Fibroblast of peridontal ligament (primary cell): Measurements from ENCODE around the gene PRAMEF14.
"Not testable (repeated sequence)": the region's sequence is repeated elsewhere in the genome, so short reads cannot be mapped to it uniquely, and the experiment has no call there.

Source experiments
- DNase-seq: peaks from one replicate; pipeline ENCODE4 v3.0.0-alpha.2; 2010; ENCODE audit errors: extremely low read depth

PRAMEF14 gene, protein sequence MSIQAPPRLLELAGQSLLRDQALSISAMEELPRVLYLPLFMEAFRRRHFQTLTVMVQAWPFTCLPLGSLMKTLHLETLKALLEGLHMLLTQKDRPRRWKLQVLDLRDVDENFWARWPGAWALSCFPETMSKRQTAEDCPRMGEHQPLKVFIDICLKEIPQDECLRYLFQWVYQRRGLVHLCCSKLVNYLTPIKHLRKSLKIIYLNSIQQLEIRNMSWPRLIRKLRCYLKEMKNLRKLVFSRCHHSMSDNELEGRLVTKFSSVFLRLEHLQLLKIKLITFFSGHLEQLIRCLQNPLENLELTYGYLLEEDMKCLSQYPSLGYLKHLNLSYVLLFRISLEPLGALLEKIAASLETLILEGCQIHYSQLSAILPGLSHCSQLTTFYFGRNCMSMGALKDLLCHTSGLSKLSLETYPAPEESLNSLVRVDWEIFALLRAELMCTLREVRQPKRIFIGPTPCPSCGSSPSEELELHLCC

DNA sequence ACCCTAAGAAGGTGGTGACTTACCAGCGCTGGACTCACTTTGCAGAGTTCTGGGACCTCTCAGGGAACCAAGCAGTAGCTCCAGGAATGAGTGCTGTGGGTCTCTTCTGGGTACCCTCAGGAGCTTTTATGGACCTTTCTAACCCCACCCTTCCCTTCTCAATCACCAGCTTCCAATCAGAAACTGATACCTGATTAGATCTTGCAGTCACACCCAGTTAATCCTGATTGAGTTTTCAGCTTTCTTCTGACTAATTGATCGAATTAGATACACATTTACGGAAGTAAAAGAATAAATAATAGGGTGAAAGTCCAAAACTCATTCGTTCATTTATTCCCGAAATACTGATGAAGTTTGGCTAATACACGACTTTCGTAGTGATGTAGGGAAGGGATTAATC is at the start of gene PRAMEF14:
TSS of gene PRAMEF14 (minus strand) at position 101 of the 400 bp plus-strand sequence. CDS start 1,820 bp downstream, outside the sequence.
- not testable (repeated sequence) for DNase-seq

DNA sequence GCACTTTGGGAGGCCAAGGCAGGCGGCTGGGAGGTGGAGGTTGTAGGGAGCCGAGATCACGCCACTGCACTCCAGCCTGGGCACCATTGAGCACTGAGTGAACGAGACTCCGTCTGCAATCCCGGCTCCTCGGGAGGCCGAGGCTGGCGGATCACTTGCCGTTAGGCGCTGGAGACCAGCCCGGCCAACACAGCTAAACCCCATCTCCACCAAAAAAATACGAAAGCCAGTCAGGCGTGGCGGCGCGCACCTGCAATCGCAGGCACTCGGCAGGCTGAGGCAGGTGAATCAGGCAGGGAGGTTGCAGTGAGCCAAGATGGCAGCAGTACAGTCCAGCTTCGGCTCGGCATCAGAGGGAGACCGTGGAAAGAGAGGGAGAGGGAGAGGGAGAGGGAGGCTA is 48.4 kb upstream of the PRAMEF14 start:
- not testable (repeated sequence) for DNase-seq

DNA sequence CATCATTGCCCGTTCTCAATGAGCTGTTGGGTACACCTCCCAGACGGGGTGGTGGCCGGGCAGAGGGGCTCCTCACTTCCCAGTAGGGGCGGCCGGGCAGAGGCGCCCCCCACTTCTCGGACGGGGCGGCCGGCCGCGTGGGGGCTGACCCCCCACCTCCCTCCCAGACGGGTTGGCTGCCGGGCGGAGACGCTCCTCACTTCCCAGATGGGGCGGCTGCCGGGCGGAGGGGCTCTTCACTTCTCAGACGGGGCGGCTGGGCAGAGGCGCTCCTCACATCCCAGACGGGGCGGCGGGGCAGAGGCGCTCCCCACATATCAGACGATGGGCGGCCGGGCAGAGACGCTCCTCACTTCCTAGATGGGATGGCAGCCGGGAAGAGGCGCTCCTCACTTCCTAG is 47.8 kb upstream of the PRAMEF14 start:
- not testable (repeated sequence) for DNase-seq

DNA sequence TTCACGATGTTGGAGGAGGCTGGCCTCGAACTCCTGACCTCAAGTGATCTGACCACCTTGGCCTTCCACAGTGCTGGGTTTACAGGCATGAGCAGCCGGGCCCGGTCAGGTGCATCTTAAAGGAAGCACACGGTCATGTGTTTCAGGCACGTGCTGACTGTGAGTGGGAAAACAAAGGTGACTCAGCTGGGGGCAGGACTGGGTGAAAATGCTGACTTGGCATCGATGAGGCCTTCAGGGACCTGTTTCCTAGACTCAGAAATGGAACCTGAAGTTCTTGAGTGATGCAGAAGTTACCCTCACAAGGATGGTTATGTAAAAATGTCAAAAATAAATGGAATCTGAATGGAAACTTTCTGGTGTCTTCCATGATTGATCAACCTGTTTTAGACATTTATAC is 46.1 kb upstream of the PRAMEF14 start:
- not testable (repeated sequence) for DNase-seq

DNA sequence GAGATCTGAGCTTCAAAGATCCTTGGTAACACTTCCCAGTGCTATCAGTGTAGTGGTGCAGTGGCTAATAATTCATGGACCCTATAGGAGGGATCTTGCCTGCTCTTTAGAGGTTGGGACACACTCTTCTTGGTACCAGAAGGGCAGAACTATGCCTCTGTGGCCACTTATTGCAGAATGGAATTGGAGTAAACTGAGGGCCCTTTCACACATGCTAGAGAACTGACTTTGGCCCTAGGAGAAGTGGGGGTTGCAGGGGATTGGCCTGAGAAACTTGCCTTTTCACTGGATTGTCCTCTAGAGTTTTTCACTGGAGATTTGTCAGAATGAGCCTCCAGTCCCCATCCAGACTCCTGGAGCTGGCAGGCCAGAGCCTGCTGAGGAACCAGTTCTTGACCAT is 42.4 kb upstream of the PRAMEF14 start, which contains the start of gene PRAMEF17:
TSS of gene PRAMEF17 (plus strand) at position 301 of the 400 bp plus-strand sequence. CDS start at position 327, 26 bp downstream.
- DNase-seq = not testable (repeated sequence)

DNA sequence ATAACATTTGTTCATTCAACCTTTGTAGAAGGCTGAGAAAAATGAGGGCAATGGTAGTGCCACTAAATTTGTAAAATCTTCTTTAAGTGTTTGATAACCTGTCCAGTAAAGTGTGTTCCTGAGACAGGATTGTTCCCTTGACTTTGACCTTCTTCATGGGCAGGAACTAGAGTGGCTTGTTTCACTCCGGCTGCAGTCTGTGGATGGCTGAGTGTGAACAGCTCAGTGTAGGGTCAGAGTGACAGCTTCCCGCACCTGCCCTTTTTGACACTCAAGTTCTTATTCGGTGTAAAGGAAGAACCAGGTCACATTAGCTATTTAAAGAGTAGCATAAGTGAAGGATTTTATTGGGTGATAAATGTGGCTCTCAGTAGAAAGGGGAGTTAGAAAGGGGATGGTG is 33.4 kb upstream of the PRAMEF14 start:
- DNase-seq = not testable (repeated sequence)

DNA sequence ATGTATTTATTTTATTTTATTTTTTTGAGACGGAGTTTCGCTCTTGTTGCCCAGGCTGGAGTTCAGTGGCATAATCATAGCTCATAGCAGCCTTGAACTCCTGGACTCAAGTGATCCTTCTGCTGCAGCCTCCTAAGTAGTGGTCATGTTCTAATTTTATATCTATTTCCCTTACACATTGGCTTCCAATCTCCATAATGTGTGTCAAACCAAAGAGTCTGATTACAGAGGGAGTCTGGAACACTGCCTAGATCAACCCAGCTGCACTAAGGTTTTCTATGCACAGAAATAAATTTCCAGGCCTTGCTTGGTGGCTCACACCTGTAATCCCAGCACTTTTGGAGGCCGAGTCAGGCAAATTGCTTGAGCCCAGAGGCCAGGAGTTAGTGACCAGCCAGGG is 32.0 kb upstream of the PRAMEF14 start:
- DNase-seq = not testable (repeated sequence)

DNA sequence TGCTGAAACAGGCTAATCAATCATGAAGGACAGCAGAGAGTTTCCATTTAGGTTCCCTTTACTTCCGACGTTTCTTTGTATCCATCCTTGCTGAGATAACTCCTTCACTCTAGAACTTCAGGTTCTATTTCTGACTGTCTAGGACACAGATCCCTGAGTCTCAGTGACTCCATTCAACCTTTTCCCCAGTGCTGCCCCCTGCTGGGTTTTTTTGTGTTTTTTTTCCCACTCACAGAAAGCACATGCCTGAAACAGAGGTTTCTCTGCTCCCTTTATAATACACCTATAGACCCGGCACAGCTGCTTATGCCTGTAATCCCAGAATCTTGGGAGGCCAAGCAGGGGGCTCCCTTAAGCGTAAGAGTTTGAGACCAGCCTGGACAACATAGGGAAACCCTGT is 21.6 kb upstream of the PRAMEF14 start:
- DNase-seq = not testable (repeated sequence)

DNA sequence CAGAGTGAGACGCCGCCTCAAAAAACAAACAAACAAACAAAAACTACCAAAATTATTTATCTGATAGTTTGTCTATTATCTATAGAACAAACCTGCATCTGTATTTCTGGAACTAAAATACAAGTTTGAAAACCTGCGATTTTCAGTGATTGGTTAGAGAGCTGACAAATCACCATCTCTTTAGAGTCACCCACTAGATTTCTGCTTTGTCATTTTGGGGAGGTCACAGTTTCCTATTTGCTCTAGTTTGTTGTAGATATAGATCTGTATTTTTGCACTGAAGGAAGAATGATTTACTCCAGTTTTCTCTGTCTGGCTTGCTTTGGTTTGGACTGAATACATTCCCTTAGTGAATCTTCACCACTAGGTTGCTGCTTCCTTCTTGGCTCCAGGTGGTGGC is 19.6 kb upstream of the PRAMEF14 start:
- not testable (repeated sequence) for DNase-seq

DNA sequence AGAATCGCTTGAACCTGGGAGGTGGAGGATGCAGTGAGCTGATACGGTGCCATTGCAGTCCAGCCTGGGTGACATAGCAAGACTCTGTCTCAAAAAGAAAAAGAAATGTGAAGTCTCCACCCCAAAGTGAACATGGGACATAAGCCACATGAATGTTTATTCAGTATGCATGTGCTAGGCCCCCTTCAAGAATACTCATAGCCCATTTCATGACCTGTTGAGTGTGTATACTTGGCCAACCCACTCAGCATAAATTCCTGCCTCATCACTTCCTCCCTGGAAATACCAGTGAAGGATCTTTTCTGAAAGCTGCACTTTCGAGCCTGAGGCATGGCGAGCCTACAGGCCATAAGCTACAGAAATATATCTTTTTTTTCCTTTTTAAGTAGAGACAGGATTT is 18.0 kb upstream of the PRAMEF14 start:
- DNase-seq = not testable (repeated sequence)

DNA sequence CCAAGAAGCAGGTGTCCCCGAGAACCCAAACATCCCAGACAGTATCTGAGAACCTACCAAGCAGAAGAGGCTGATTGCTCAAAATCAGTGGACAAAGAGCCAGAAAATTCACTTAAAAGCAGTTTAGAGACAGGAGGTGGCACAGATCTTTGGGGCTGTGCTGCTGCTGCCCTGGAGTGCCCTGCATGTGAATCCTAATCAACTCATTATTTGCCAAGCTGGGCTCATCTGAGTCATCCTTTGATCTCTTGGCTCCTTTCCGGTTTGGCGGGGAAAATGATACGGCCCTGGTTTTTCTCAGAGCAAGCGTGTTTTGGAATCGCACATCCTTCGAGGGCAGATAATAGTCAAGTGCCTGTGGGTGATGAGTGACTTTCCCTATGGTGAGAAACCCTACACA is 15.4 kb upstream of the PRAMEF14 start:
- not testable (repeated sequence) for DNase-seq

DNA sequence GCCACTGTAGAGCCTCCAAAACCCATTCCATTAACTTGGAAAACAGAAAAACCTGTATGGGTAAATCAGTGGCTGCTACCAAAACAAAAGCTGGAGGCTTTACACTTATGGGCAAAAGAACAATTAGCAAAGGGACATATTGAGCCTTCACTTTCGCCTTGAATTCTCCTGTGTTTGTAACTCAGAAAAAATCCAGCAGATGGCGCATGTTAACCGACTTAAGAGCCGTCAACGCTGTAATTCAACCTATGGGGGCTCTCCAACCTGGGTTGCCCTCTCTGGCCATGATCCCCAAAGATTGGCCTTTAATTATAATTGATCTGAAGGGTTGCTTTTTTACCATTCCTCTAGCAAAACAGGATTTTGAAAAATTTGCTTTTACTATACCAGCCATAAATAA is 9.8 kb upstream of the PRAMEF14 start:
- peak; percentile 26 for DNase-seq

DNA sequence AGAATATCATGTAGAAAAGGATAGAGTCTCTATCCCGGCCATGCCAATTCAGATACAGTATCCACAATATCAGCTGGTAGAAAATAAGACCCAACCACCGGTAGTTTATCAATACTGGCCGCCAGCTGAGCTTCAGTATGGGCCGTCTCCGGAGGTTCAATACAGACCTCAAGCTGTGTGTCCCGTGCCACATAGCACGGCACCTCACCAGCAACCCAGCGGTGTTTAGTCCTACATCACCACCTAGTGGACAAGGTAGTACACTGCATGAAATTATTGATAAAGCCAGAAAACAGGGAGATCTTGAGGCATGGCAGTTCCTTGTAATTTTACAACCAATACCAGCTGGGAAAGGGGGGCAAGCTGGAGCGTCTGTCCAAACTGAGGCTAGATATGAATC is 7.5 kb upstream of the PRAMEF14 start:
- not testable (repeated sequence) for DNase-seq

DNA sequence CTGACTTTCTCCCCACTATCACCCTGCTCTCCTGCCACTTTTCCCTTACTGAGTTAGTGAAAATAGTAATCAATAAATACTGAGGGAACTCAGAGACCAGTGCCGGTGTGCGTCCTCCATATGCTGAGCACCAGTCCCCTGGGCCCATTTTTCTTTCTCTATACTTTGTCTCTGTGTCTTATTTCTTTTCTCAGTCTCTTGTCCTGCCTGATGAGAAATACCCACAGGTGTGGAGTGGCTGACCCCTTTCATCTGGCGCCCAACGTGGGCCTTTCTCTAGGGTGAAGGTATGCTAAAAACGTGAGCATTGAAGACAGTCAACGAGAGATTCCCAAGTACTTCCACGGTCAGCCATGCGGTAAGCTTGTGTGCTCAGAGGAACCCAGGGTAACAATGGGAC is 6.5 kb upstream of the PRAMEF14 start:
- DNase-seq = not testable (repeated sequence)

DNA sequence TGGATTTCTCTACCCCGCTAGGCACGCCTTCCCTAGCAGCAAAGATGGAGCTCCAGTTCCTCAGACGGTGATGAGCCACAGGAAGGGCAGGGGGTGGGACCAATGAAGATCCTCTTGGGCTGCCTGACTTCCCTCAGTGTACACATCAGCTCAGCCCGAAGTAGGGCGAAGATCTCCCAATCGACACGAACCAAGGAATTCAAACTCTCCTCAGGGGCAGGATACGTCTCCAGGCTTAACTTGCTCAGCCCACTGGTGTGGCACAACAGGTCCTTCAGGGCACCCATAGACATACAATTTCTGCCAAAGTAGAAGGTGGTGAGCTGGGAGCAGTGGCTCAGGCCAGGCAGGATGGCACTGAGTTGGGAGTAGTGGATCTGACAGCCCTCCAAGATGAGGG is 4.4 kb downstream of the PRAMEF14 start:
- DNase-seq = not testable (repeated sequence)

DNA sequence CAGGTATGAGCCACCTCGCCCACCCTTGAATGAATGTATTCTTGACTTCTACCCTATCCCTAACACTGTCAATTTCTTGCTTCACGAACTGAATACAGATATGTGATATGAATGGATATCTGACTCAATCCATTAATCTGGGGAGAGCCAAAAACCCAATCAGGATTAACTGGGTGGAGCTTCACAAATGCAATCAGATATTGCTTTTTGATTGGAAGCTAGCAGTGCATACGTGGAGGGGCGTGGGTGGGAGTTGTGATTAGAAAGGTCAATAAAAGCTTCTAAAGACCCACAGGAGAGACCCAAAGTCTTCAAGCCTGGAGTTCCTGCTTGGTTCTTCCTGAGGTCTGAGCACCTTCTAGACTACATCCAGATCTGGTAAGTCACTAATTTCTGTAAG is 31.7 kb downstream of the PRAMEF14 start, which contains the start of gene PRAMEF15:
TSS of gene PRAMEF15 (plus strand) at position 301 of the 400 bp plus-strand sequence. CDS start 2,827 bp downstream, outside the sequence.
- DNase-seq = not testable (repeated sequence)

DNA sequence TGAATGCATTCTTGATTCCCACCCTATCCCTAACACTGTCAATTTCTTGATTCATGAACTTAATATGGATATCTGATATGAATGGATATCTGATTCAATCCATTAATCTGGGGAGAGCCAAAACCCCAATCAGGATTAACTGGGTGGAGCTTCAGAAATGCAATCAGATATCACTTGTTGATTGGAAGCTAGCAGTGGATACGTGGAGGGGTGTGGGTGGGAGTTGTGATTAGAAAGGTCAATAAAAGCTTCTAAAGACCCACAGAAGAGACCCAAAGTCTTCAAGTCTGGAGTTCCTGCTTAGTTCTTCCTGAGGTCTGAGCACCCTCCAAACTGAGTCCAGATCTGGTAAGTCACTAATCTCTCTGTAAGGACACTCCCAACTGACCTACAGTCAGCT is 43.7 kb downstream of the PRAMEF14 start, which contains the start of gene PRAMEF33:
TSS of gene PRAMEF33 (plus strand) at position 301 of the 400 bp plus-strand sequence. CDS start 2,416 bp downstream, outside the sequence.
- not testable (repeated sequence) for DNase-seq

DNA sequence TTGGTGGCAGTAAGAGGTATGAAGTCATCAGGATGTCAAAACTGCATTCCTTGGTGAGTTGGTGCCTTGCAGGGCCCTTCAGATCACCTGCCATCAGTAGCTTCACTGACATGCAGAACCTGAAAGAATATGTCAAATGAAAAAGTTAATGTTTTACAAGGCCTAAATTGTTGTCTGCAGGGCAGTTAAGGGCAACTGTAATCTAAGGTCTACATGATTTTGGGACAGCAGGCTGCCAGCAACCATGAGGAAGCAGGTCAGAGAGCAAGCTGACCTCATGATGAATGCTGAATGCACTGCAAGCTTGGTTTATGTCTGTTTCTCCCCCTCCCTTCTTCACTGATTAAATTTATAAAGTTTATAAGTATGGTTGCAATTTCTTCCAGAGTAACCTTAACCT is 44.7 kb downstream of the PRAMEF14 start:
- DNase-seq = not testable (repeated sequence)

DNA sequence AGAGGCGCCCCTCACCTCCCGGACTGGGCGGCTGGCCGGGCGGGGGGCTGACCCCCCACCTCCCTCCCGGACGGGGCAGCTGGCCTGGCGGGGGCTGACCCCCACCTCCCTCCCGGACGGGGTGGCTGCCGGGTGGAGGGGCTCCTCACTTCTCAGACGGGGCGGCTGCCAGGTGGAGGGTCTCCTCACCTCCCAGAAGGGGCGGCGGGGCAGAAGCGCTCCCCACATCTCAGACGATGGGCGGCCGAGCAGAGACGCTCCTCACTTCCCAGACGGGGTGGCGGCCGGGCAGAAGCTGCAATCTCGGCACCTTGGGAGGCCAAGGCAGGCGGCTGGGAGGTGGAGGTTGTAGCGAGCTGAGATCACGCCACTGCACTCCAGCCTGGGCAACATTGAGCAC is 48.2 kb downstream of the PRAMEF14 start:
- DNase-seq = not testable (repeated sequence)

DNA sequence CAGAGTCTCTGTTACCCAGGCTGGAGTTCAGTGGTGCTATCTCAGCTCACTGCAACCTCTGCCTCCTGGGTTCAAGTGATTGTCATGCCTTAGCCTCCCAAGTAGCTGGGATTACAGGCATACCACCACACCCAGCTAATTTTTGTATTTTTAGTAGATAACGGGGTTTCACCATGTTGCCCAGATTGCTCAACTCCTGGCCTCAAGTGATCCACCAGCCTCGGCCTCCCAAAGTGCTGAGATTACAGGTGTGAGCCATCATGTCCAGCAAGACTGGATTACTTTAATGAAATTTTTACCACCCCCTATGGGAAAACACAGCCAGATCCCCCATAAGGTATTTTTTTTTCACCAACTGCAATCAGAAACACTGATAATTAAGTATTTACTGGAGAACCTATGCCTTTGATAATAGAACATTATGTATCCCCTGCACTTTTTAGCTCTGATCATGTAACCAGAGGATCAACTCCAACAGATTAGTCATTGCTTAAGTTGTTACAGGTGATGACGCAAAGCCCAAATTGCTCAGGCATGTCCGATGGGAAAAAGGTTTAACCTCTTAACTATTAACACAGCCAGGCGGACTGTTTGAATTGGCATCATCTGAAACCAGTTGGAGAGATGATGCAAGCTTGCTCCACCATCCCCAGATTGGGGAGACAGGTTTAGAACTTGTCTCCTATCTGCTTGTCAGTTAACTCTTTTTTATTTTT is 49.6 kb downstream of the PRAMEF14 start:
- not testable (repeated sequence) for DNase-seq
